SK-N-SH (cell line): Measurements from ENCODE around the gene FRMD4B. TPM values are rescaled to one million over a fixed set of nuclear protein-coding genes. Genes with fewer than 3 reads are reported as not detected.
A peak's percentile ranks its signal among the peaks of the same experiment; 100 is the strongest.

Source experiments
- CTCF ChIA-PET: fragments of 300-600, 350-600 bp; formaldehyde crosslinking; extraction: SDS; loops from one replicate; lab custom pipeline; 2021; lab: Yijun Ruan, JAX
- POLR2A ChIA-PET: fragments of 350-600 bp; sonication (Branson Sonifier 250); formaldehyde crosslinking; extraction: SDS; loops from one replicate; lab custom pipeline; 2020; ENCODE audit warnings: antibody characterized with exemption, inconsistent platforms; lab: Yijun Ruan, JAX
- DNase-seq: peaks from one replicate; pipeline ENCODE4 v3.0.0; 2012
- H2AFZ ChIP-seq: fragments of 200-600 bp; sonication (generic); 2 replicates; pipeline ENCODE4 v1.8.1; 2016; ENCODE audit warnings: antibody characterized with exemption, mild to moderate bottlenecking, low read depth
- H3F3A ChIP-seq: fragments of 200-600 bp; sonication (generic); replicated peaks from 2 replicates; pipeline ENCODE3; 2016; ENCODE audit warnings: antibody characterized with exemption, mild to moderate bottlenecking; ENCODE audit not compliant: insufficient read depth
- H3K27ac ChIP-seq, 2 experiments: fragments of 200-500 bp in 1 of 2; fragments of 200-600 bp in 1 of 2; sonication (Bioruptor generic) in 1 of 2; sonication (generic), shearing (Covaris generic) in 1 of 2; 2 replicates each; pipeline versions ENCODE4 v1.5.1 to v1.6.1; 2014 to 2016; ENCODE audit warnings: low read depth in 2 of 2, inconsistent platforms in 1 of 2, low read length in 1 of 2, mild to moderate bottlenecking in 1 of 2, mixed read lengths in 1 of 2
- H3K27me3 ChIP-seq: fragments of 200-600 bp; sonication (generic), shearing (Covaris generic); 2 replicates; pipeline ENCODE4 v1.6.1; 2016; ENCODE audit warnings: mixed run types; ENCODE audit not compliant: insufficient read depth
- H3K36me3 ChIP-seq, 2 experiments: fragments of 200-500 bp in 1 of 2; fragments of 200-600 bp in 1 of 2; sonication (Bioruptor generic) in 1 of 2; sonication (generic) in 1 of 2; replicated peaks in 1 of 2; 2 replicates each; pipeline versions ENCODE3 to v1.5.1; 2014 to 2016; ENCODE audit warnings: low read length in 1 of 2, mild to moderate bottlenecking in 1 of 2; ENCODE audit not compliant: insufficient read depth in 2 of 2, control insufficient read depth in 1 of 2
- H3K4me1 ChIP-seq, 2 experiments: fragments of 200-500 bp in 1 of 2; fragments of 200-600 bp in 1 of 2; sonication (Bioruptor generic) in 1 of 2; sonication (generic), shearing (Covaris generic) in 1 of 2; 2 replicates each; pipeline versions ENCODE4 v1.5.1 to v1.6.1; 2014 to 2016; ENCODE audit warnings: low read depth in 1 of 2, low read length in 1 of 2, mixed run types in 1 of 2; ENCODE audit not compliant: insufficient read depth in 2 of 2, control insufficient read depth in 1 of 2
- H3K4me2 ChIP-seq: fragments of 200-600 bp; sonication (generic), shearing (Covaris generic); 2 replicates; pipeline ENCODE4 v1.6.1; 2017; ENCODE audit warnings: mixed run types
- H3K4me3 ChIP-seq, 2 experiments: fragments of 200-500 bp in 1 of 2; fragments of 200-600 bp in 1 of 2; sonication (Bioruptor generic) in 1 of 2; sonication (generic), shearing (Covaris generic) in 1 of 2; 2 replicates each; pipeline versions ENCODE4 v1.5.1 to v1.8.1; 2014 to 2016; ENCODE audit warnings: low read depth in 2 of 2, inconsistent platforms in 1 of 2, low read length in 1 of 2, mild to moderate bottlenecking in 1 of 2, mixed read lengths in 1 of 2, moderate library complexity in 1 of 2
- H3K79me2 ChIP-seq: fragments of 200-600 bp; sonication (generic); 2 replicates; pipeline ENCODE4 v1.8.1; 2017; ENCODE audit warnings: mild to moderate bottlenecking; ENCODE audit not compliant: insufficient read depth
- H3K9ac ChIP-seq: fragments of 200-600 bp; sonication (generic); 2 replicates; pipeline ENCODE4 v1.6.1; 2017; ENCODE audit warnings: mixed run types
- H3K9me2 ChIP-seq: fragments of 200-600 bp; sonication (generic); 2 replicates; pipeline ENCODE4 v1.6.1; 2017; ENCODE audit warnings: mixed run types
- H3K9me3 ChIP-seq: fragments of 200-600 bp; sonication (generic); 2 replicates; pipeline ENCODE4 v1.6.1; 2017; ENCODE audit warnings: mixed run types, mild to moderate bottlenecking, moderate library complexity
- H4K20me1 ChIP-seq: fragments of 200-600 bp; sonication (generic); 2 replicates; pipeline ENCODE4 v1.6.1; 2017; ENCODE audit warnings: mild to moderate bottlenecking, mixed run types; ENCODE audit not compliant: insufficient read depth
- CHD2 ChIP-seq: fragments of 150-350 bp; IDR thresholded peaks from 2 replicates; pipeline ENCODE4 v1.6.1; 2018; ENCODE audit warnings: low read length; ENCODE audit not compliant: partially characterized antibody
- FOXM1 ChIP-seq: IDR thresholded peaks from 2 replicates; pipeline ENCODE4 v1.4.0; 2012; ENCODE audit warnings: low read depth, mild to moderate bottlenecking
- JUND ChIP-seq: IDR thresholded peaks from 2 replicates; pipeline ENCODE4 v1.4.0; 2012
- NRF1 ChIP-seq: IDR thresholded peaks from 2 replicates; pipeline ENCODE4 v1.6.1; 2012; ENCODE audit warnings: low read depth, mild to moderate bottlenecking, low read length
- POLR2AphosphoS5 ChIP-seq: IDR thresholded peaks from 2 replicates; pipeline ENCODE4 v1.6.1; 2012; ENCODE audit warnings: low read depth, low read length
- RAD21 ChIP-seq: IDR thresholded peaks from 2 replicates; pipeline ENCODE4 v1.6.1; 2012; ENCODE audit warnings: mild to moderate bottlenecking, low read length
- RCOR1 ChIP-seq: fragments of 150-350 bp; IDR thresholded peaks from 2 replicates; pipeline ENCODE4 v1.6.1; 2017; ENCODE audit warnings: antibody characterized with exemption, low read length
- SMC3 ChIP-seq: IDR thresholded peaks from 2 replicates; pipeline ENCODE4 v1.6.1; 2012; ENCODE audit warnings: low read depth, low read length, improper control_type of control experiment
- TCF12 ChIP-seq: IDR thresholded peaks from 2 replicates; pipeline ENCODE4 v1.4.0; 2012
- TEAD4 ChIP-seq: IDR thresholded peaks from 2 replicates; pipeline ENCODE4 v1.4.0; 2012; ENCODE audit warnings: mild to moderate bottlenecking, borderline replicate concordance; ENCODE audit not compliant: insufficient read depth
- WGBS: methylation state at CpG from one replicate; pipeline ENCODE4 v1.1.6; 2017; ENCODE audit warnings: low lambda C conversion rate; 5-methylcytosine and 5-hydroxymethylcytosine counted together
- polyA plus RNA-seq, 3 experiments: library from polyadenylated mRNA; depleted of rRNA; stranded (reverse); fragments of >200 nt; gene quantifications; 2 replicates each; pipeline ENCODE4 v1.2.3, GENCODE V29; 2012
- TF ChIP-seq, protein P1 (sequence below): IDR thresholded peaks from 2 replicates; pipeline ENCODE4 v1.4.0; 2012; ENCODE audit warnings: low read depth
- TF ChIP-seq, protein P2 (sequence below): fragments of 200-600 bp; sonication (generic); IDR thresholded peaks from 2 replicates; pipeline ENCODE4 v1.6.1; 2017; ENCODE audit warnings: antibody characterized with exemption, mild to moderate bottlenecking, moderate library complexity
- TF ChIP-seq, protein P3 (sequence below): IDR thresholded peaks from 2 replicates; pipeline ENCODE4 v1.4.0; 2012; ENCODE audit warnings: low read depth, borderline replicate concordance

The FRMD4B gene
- polyA plus RNA-seq, 1 of the 3 experiments (the other 2 are of a cell fraction) = 0.53 TPM

DNA sequence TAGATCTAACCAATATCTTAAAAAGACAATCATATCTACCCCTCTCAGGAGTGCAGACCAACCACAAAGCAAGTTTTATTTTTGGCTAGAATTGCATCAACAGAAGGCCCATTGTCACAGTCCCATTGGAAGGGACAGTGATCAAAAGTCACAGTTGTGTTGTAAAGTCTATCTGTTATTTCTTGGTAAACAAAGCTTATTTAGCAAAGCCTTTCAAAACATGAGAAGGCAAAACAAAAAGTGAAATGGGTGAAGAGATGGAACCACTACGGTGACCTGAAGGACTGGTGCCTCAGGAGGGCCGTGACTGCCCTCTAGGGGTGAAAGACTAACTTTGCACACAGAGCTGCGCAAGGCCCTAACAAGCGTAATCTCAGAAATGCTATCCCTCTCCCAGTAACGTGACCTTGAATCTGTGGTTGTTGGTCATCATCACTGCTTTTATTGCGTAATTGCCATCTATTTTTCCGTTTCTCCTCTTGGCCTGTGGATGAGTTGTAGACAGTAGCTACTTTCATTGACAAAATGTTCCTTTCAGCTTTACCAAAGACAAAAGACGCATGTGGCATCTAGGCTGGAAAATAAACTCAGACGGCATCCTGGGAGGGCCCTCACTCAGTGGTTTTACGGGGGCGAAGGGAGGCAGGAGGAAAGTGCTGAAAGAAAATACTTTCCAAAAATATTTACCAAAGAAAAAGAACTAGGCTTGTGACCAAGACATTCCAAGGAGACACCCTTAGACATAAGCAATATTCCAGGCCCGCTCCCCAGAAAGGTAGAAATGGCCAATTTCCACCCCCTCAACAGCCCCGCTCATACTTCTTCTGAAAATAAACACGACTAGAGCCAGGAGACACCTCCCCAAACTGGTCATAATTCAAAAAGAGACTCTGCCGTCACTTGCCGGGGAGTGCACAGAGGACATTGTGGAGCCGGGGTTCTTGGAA, 79.4 kb downstream of the FRMD4B start:
- TF ChIP-seq, protein P1, sequence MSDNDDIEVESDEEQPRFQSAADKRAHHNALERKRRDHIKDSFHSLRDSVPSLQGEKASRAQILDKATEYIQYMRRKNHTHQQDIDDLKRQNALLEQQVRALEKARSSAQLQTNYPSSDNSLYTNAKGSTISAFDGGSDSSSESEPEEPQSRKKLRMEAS = no peak
- peak; percentile 99 for TF ChIP-seq SMC3
- peak; percentile 37 for TF ChIP-seq RCOR1
- TF ChIP-seq, protein P2, sequence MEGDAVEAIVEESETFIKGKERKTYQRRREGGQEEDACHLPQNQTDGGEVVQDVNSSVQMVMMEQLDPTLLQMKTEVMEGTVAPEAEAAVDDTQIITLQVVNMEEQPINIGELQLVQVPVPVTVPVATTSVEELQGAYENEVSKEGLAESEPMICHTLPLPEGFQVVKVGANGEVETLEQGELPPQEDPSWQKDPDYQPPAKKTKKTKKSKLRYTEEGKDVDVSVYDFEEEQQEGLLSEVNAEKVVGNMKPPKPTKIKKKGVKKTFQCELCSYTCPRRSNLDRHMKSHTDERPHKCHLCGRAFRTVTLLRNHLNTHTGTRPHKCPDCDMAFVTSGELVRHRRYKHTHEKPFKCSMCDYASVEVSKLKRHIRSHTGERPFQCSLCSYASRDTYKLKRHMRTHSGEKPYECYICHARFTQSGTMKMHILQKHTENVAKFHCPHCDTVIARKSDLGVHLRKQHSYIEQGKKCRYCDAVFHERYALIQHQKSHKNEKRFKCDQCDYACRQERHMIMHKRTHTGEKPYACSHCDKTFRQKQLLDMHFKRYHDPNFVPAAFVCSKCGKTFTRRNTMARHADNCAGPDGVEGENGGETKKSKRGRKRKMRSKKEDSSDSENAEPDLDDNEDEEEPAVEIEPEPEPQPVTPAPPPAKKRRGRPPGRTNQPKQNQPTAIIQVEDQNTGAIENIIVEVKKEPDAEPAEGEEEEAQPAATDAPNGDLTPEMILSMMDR = peak; percentile 93
- TF ChIP-seq RAD21 = peak; percentile 98
- peak; percentile 48 for TF ChIP-seq NRF1
- TF ChIP-seq, all 33 proteins: peak for 5
- H3K9me3 ChIP-seq = no peaks in the 10 kb centered on the region
- POLR2A ChIA-PET = interaction anchor here (1.3 kb wide), 1 partner anchor 145 kb away, joined by 4 read pairs; no protein-coding TSS in a partner anchor
- peak overlapping the region; percentile 22; the same call in 1 of the 2 replicates for H3K4me2 ChIP-seq
- WGBS = 47% methylated on average over 17 of the region's 17 CpGs
- no peaks in the 10 kb centered on the region for H3K4me1 ChIP-seq
- peaks cover 8% of the 10 kb centered on the region for H3F3A ChIP-seq
- no peaks in the 10 kb centered on the region for H4K20me1 ChIP-seq
- no peaks in the 10 kb centered on the region for H3K36me3 ChIP-seq
- H3K9ac ChIP-seq = no peak overlapping the region
- H3K79me2 ChIP-seq = no peaks in the 10 kb centered on the region
- peak overlapping the region in 1 of 2 experiments; percentile 28; a peak in 1 of 4 replicates for H3K4me3 ChIP-seq
- peak overlapping the region; percentile 34; the same call in 1 of the 2 replicates for H2AFZ ChIP-seq
- DNase-seq = peak; percentile 63
- H3K9me2 ChIP-seq = no peaks in the 10 kb centered on the region
- no peak overlapping the region for H3K27ac ChIP-seq
- H3K27me3 ChIP-seq = no peaks in the 10 kb centered on the region
- CTCF ChIA-PET = interaction anchor here (0.5 to 9.6 kb wide), 77 partner anchors 9 to 640 kb away, joined by 3 to 315 read pairs (median 4); partner anchors contain the start of gene LMOD3

DNA sequence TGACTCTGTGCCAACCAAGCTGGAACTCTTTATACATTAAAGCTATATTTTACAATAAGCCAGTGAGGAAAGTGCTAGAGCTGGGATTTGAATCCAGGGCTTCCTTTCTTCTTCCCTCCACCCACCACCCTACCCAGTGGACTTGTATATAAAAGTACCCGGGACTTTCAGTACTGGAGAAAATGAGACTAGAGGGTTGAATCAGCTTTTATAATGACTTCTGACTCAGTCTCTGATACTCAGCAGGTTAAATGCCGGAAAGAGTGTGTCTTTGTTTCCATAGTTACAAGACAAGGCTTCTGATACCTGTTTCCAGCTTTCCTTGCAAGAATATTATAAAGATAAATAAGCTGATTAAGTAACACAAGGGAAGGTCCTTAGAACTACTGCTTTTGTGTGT, 80.9 kb downstream of the FRMD4B start:
- Histone ChIP-seq H4K20me1 (no peaks in the 10 kb centered on the region), H3K9me2 (no peaks in the 10 kb centered on the region), H3K36me3 (no peaks in the 10 kb centered on the region), H3K79me2 (no peaks in the 10 kb centered on the region), H3K4me2 (no peak overlapping the region), H3K4me3 (no peak overlapping the region), H3K4me1 (no peaks in the 10 kb centered on the region), H2AFZ (no peak overlapping the region), H3F3A (peaks cover 8% of the 10 kb centered on the region), H3K9me3 (no peaks in the 10 kb centered on the region)
- ChIA-PET POLR2A (no interaction called here), CTCF (interaction anchor here (1.1 to 9.6 kb wide), 12 partner anchors 12 to 366 kb away, joined by 3 to 315 read pairs (median 18); no protein-coding TSS in a partner anchor)
- no peak for TF ChIP-seq SMC3
- TF ChIP-seq, protein P3, sequence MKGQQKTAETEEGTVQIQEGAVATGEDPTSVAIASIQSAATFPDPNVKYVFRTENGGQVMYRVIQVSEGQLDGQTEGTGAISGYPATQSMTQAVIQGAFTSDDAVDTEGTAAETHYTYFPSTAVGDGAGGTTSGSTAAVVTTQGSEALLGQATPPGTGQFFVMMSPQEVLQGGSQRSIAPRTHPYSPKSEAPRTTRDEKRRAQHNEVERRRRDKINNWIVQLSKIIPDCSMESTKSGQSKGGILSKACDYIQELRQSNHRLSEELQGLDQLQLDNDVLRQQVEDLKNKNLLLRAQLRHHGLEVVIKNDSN = no peak
- TF ChIP-seq TCF12 = no peak
- no peak for TF ChIP-seq POLR2AphosphoS5
- TF ChIP-seq FOXM1 = no peak
- TF ChIP-seq TEAD4 = no peak
- no peak for TF ChIP-seq CHD2
- TF ChIP-seq JUND = no peak
- TF ChIP-seq, all 33 proteins: peak for 0
- DNase-seq = no peak
- H3K27ac ChIP-seq = no peak overlapping the region
- H3K9ac ChIP-seq = no peak overlapping the region
- no peaks in the 10 kb centered on the region for H3K27me3 ChIP-seq
- WGBS = 31% methylated on average over 2 of the region's 2 CpGs
